AG04449 (cell line): ENCODE data around the gene STAT6.

ENCODE experiments used
- CTCF ChIA-PET: fragments of 350-600 bp; formaldehyde crosslinking; extraction: SDS; loops from one replicate; lab custom pipeline; 2021; ENCODE audit warnings: antibody characterized with exemption; lab: Yijun Ruan, JAX
- POLR2A ChIA-PET: fragments of 400-600, 350-600 bp; formaldehyde crosslinking; extraction: SDS; loops from one replicate; lab custom pipeline; 2020; ENCODE audit warnings: antibody characterized with exemption, inconsistent platforms; lab: Yijun Ruan, JAX
- DNase-seq: peaks from one replicate; pipeline ENCODE4 v3.0.0-alpha.2; 2010; ENCODE audit warnings: low read depth, low spot score
- H3K4me3 ChIP-seq: 2 replicates; pipeline ENCODE4 v1.5.1; 2011; ENCODE audit warnings: low read depth, mild to moderate bottlenecking, control low read depth, low read length
- CTCF ChIP-seq: IDR thresholded peaks from one replicate; pipeline ENCODE4 v1.5.1; 2011; ENCODE audit warnings: mild to moderate bottlenecking, moderate library complexity, low read length, control low read depth, inconsistent platforms; ENCODE audit not compliant: insufficient read depth; ENCODE audit errors: missing control alignments

Gene STAT6

GRCh38 chr12:57148469-57149244 lies 37.5 kb upstream of the STAT6 start:
- CTCF ChIA-PET, result interaction anchor here (0.9 to 8.3 kb wide), 6 partner anchors 17 to 37 kb away, joined by 3 to 67 read pairs (median 12); partner anchors contain the start of gene STAT6
- POLR2A ChIA-PET, result interaction anchor here (0.8 to 2.2 kb wide), 7 partner anchors 11 to 41 kb away, joined by 3 to 10 read pairs (median 7); partner anchors contain the start of gene LRP1
- TF ChIP-seq CTCF, result no peak
- H3K4me3 ChIP-seq, result peak overlapping the region; percentile 3; the same call in 1 of the 2 replicates
- DNase-seq, result no peak

GRCh38 chr12:57146961-57147944 lies 36.1 kb upstream of the STAT6 start, which contains the start of gene LRP1-AS:
LRP1-AS (minus strand) TSS chr12:57147619.
- POLR2A ChIA-PET, result interaction anchor here (0.6 to 1.8 kb wide), 4 partner anchors 14 to 83 kb away, joined by 3 to 7 read pairs (median 4); partner anchors contain the start of genes LRP1 and SHMT2
- CTCF ChIA-PET, result interaction anchor here (0.6 to 8.3 kb wide), 11 partner anchors 12 to 75 kb away, joined by 3 to 67 read pairs (median 6); partner anchors contain the start of genes LRP1 and STAT6
- H3K4me3 ChIP-seq, result no peak within 1 kb of the TSS; the same call in 1 of the 2 replicates
- no peak for TF ChIP-seq CTCF
- no peak for DNase-seq

- TF ChIP-seq CTCF, result no peak
- ChIA-PET CTCF (interaction anchor here (0.7 to 2.8 kb wide), 9 partner anchors 10 to 36 kb away, joined by 3 to 14 read pairs (median 5); partner anchors contain the start of genes LRP1 and STAT6), POLR2A (interaction anchor here (0.6 to 1.7 kb wide), 2 partner anchors 13 to 34 kb away, joined by 4 to 5 read pairs; no protein-coding TSS in a partner anchor)
- DNase-seq, result no peak
- H3K4me3 ChIP-seq, result no peak overlapping the region
Observed at GRCh38 chr12:57146092-57146491, 34.9 kb upstream of the STAT6 start.

GRCh38 chr12:57145460-57146059 lies 34.4 kb upstream of the STAT6 start:
- TF ChIP-seq CTCF, result no peak
- no peak for DNase-seq
- CTCF ChIA-PET, result interaction anchor here (0.7 to 2.8 kb wide), 6 partner anchors 10 to 28 kb away, joined by 3 to 14 read pairs (median 6); partner anchors contain the start of gene LRP1
- H3K4me3 ChIP-seq, result no peak overlapping the region
- POLR2A ChIA-PET, result interaction anchor here (1.0 kb wide), 1 partner anchor 10 kb away, joined by 3 read pairs; no protein-coding TSS in a partner anchor

- TF ChIP-seq CTCF, result no peak
- DNase-seq, result no peak
- ChIA-PET POLR2A (no interaction called here), CTCF (interaction anchor here (0.6 to 1.0 kb wide), 2 partner anchors 19 to 37 kb away, joined by 3 read pairs; no protein-coding TSS in a partner anchor)
- no peak overlapping the region for H3K4me3 ChIP-seq
Observed at GRCh38 chr12:57143454-57143853, 32.3 kb upstream of the STAT6 start.
